Tibial nerve (tissue), 4 donors: ENCODE data around the gene UBE2L6. TPM values are rescaled to one million over a fixed set of nuclear protein-coding genes. Genes with fewer than 3 reads are reported as not detected.
A peak's percentile ranks its signal among the peaks of the same experiment; 100 is the strongest.

ENCODE experiments used
- DNase-seq, 2 donors: peaks; one replicate each; pipeline ENCODE4 v3.0.0-alpha.2; 2019; ENCODE audit warnings: low spot score in 2 of 2
- H3K27ac ChIP-seq, 4 donors: fragments of 200-600 bp; sonication (generic) in 3 of 4; one replicate each; pipeline ENCODE4 v1.5.1; 2017 to 2019; ENCODE audit warnings: mild to moderate bottlenecking in 1 of 4
- H3K27me3 ChIP-seq, 2 donors: fragments of 200-600 bp; sonication (generic) in 1 of 2; one replicate each; pipeline versions ENCODE4 v1.5.1 to v1.6.0; 2017 to 2019
- H3K36me3 ChIP-seq, 3 donors: fragments of 200-600 bp; sonication (generic); one replicate each; pipeline ENCODE4 v1.5.1; 2018 to 2019
- H3K4me1 ChIP-seq, 4 donors: fragments of 200-600 bp; sonication (generic) in 3 of 4; one replicate each; pipeline ENCODE4 v1.5.1; 2017 to 2019
- H3K4me3 ChIP-seq, 4 donors: fragments of 200-600 bp; sonication (generic) in 3 of 4; one replicate each; pipeline ENCODE4 v1.5.1; 2017 to 2019; ENCODE audit warnings: mild to moderate bottlenecking in 1 of 4, moderate library complexity in 1 of 4
- H3K9me3 ChIP-seq, 4 donors: fragments of 200-600 bp; sonication (generic) in 3 of 4; one replicate each; pipeline ENCODE4 v1.5.1; 2017 to 2019
- CTCF ChIP-seq, 5 experiments: fragments of 200-600 bp in 3 of 5; fragments of 450-650 bp in 2 of 5; sonication (generic) in 3 of 5; IDR thresholded peaks; one replicate each; pipeline ENCODE4 v1.5.1; 2016 to 2019; ENCODE audit warnings: antibody characterized with exemption in 5 of 5, mild to moderate bottlenecking in 3 of 5, moderate library complexity in 2 of 5
- EP300 ChIP-seq, 2 donors: sonication (generic); formaldehyde crosslinking; IDR thresholded peaks; one replicate each; pipeline ENCODE4 v1.6.1; 2017; ENCODE audit warnings: antibody characterized with exemption in 2 of 2, mild to moderate bottlenecking in 1 of 2
- POLR2A ChIP-seq, 2 donors: fragments of 450-650 bp; IDR thresholded peaks; one replicate each; pipeline ENCODE4 v1.6.1; 2017; ENCODE audit warnings: antibody characterized with exemption in 2 of 2, mild to moderate bottlenecking in 2 of 2, moderate library complexity in 2 of 2
- WGBS, 2 donors: methylation state at CpG; one replicate each; pipeline ENCODE4 v1.1.5; 2018; 5-methylcytosine and 5-hydroxymethylcytosine counted together
- total RNA-seq, 4 donors: library from RNA; depleted of rRNA; stranded (reverse); fragments of >200 nt; gene quantifications; one replicate each; pipeline ENCODE4 v1.1.0, GENCODE V29; 2016

The UBE2L6 gene
- total RNA-seq, 4 donors from 2014 or later = 22.4 to 35.7 (median 25.5) TPM

- Histone ChIP-seq H3K4me3 (no peak overlapping the region), H3K4me1 (peaks cover 0 to 6% (median 0%) of the 10 kb centered on the region in 4 donors), H3K27ac (no peak overlapping the region), H3K9me3 (no peaks in the 10 kb centered on the region), H3K27me3 (no peaks in the 10 kb centered on the region), H3K36me3 (peaks cover 0 to 14% (median 0%) of the 10 kb centered on the region in 3 donors)
- TF ChIP-seq POLR2A (IDR thresholded peaks at IDR 0.05) (no peak), EP300 (IDR thresholded peaks at IDR 0.05) (no peak), CTCF (IDR thresholded peaks at IDR 0.05) (no peak)
- no peak for DNase-seq
- WGBS, 2 donors = 91 to 92% methylated on average over 7 of the region's 7 CpGs
These were observed 58.9 kb downstream of the UBE2L6 start for GRCh38 chr11:57508341-57509170.

GRCh38 chr11:57506522-57506921 lies 61.0 kb downstream of the UBE2L6 start:
- H3K36me3 ChIP-seq = peaks cover 0 to 14% (median 0%) of the 10 kb centered on the region in 3 donors
- H3K27me3 ChIP-seq = no peaks in the 10 kb centered on the region
- no peaks in the 10 kb centered on the region for H3K9me3 ChIP-seq
- WGBS, 2 donors = 87 to 92% methylated on average over 1 of the region's 1 CpG
- H3K27ac ChIP-seq = no peak overlapping the region
- H3K4me1 ChIP-seq = peaks cover 0 to 5% (median 0%) of the 10 kb centered on the region in 4 donors
- no peak overlapping the region for H3K4me3 ChIP-seq
- TF ChIP-seq CTCF (IDR thresholded peaks at IDR 0.05) (no peak), EP300 (IDR thresholded peaks at IDR 0.05) (no peak), POLR2A (IDR thresholded peaks at IDR 0.05) (no peak)
- no peak for DNase-seq

DNA sequence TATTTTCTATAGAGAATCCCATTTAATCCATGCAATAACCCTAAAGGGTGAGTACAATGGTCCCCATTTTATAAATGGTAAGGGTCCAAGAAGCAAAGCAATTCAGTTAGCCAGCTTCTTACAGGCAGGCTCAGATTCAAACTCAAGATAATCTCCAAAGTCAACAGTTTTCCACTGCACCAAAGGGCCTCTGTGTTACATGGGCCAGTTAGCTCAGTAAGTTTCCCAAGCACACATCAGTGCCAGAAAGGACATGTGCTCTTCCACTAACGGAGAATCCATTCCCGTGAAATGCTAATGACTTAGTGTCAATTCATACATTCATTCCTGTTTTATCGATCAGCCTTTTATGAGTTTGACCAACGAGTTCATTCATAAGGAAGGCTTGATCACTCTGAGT lies 63.0 kb downstream of the UBE2L6 start:
- no peak overlapping the region for H3K27ac ChIP-seq
- no peak for TF ChIP-seq CTCF (IDR thresholded peaks at IDR 0.05)
- TF ChIP-seq POLR2A (IDR thresholded peaks at IDR 0.05) = no peak
- no peak for TF ChIP-seq EP300 (IDR thresholded peaks at IDR 0.05)
- H3K4me1 ChIP-seq = peaks cover 0 to 22% (median 4%) of the 10 kb centered on the region in 4 donors
- H3K9me3 ChIP-seq = no peaks in the 10 kb centered on the region
- no peak for DNase-seq
- no peak overlapping the region for H3K4me3 ChIP-seq
- WGBS, 2 donors = 79 to 84% methylated on average over 4 of the region's 4 CpGs
- H3K36me3 ChIP-seq = peaks cover 0 to 23% (median 0%) of the 10 kb centered on the region in 3 donors
- H3K27me3 ChIP-seq = no peaks in the 10 kb centered on the region

GRCh38 chr11:57502870-57503269 lies 64.6 kb downstream of the UBE2L6 start:
- H3K36me3 ChIP-seq = peaks cover 0 to 23% (median 0%) of the 10 kb centered on the region in 3 donors
- no peak overlapping the region for H3K27ac ChIP-seq
- no peaks in the 10 kb centered on the region for H3K9me3 ChIP-seq
- no peak for DNase-seq
- peaks cover 0 to 38% (median 11%) of the 10 kb centered on the region in 4 donors for H3K4me1 ChIP-seq
- H3K4me3 ChIP-seq = no peak overlapping the region
- H3K27me3 ChIP-seq = no peaks in the 10 kb centered on the region
- TF ChIP-seq EP300 (IDR thresholded peaks at IDR 0.05) = no peak
- TF ChIP-seq CTCF (IDR thresholded peaks at IDR 0.05) = no peak
- no peak for TF ChIP-seq POLR2A (IDR thresholded peaks at IDR 0.05)

DNA sequence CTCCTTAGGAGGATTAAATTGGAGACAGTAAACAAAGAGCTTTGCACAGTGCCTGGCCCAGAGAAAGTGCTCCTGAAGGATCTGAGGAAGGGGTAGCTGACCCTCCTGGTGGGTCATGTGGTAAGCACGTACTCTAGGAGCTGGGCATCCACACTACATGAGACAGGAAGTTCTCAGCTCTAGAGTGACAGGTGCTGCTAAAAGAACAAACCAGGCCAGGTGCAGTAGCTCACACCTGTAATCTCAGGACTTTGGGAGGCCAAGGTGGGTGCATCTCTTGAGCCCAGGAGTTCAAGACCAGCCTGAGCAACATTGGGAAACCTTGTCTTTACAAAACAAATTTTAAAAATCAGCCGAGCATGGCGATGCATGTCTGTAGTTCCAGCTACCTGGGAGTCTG lies 65.1 kb downstream of the UBE2L6 start:
- peak overlapping the region in 1 of 4 donors; percentile 29 for H3K27ac ChIP-seq
- H3K9me3 ChIP-seq = no peaks in the 10 kb centered on the region
- H3K4me1 ChIP-seq = peaks cover 0 to 41% (median 11%) of the 10 kb centered on the region in 4 donors
- H3K36me3 ChIP-seq = peaks cover 0 to 27% (median 0%) of the 10 kb centered on the region in 3 donors
- no peak overlapping the region for H3K4me3 ChIP-seq
- no peak for TF ChIP-seq EP300 (IDR thresholded peaks at IDR 0.05)
- TF ChIP-seq CTCF (IDR thresholded peaks at IDR 0.05) = no peak
- TF ChIP-seq POLR2A (IDR thresholded peaks at IDR 0.05) = no peak
- no peaks in the 10 kb centered on the region for H3K27me3 ChIP-seq
- 90% methylated on average over 3 of the region's 3 CpGs for WGBS, 2 donors
- no peak for DNase-seq
